ENCODE data around the gene NAV2. TPM values are rescaled to one million over a fixed set of nuclear protein-coding genes. Genes with fewer than 3 reads are reported as not detected.

NAV2 gene
- total RNA-seq, 1 donor from 2014 or later: 44.8 TPM

DNA sequence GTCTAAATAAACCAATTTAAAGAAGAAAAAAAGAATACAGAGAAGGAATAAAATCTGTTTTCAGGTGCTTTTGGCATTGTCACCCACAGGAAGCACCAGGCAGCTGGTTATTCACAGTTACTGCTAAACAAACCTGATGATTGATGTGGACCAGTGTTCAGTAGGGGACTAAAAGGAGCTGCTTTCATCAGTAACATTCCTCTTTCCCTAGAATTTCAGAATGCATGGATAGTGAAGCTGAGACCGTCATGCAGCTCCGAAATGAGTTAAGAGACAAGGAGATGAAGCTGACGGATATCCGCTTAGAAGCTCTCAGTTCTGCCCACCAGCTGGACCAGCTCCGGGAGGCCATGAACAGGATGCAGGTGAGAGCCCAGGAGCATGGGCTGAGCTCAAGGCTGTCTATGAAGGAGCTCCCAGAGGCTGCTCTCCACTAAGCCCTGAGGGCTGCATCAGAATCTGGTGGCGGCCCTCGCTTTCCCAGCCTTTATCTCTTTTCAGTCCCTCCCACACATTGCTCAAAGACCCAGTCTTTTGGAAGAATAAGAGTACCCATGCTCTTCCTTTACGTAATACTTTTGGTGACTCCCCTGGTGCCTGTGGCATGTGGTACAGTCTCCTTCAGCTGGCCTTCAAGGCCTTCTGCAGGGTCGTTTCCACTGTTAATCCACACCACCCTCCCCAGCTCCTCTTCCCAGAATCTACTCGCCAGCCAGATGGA lies 378.2 kb downstream of the NAV2 start:
- Histone ChIP-seq H3K4me3 (no peak overlapping the region), H3K27me3 (no peaks in the 10 kb centered on the region), H3K9me3 (no peaks in the 10 kb centered on the region), H3K27ac (no peak overlapping the region), H3K4me1 (peaks cover 6% of the 10 kb centered on the region), H3K36me3 (peaks cover 32% of the 10 kb centered on the region)
- DNase-seq: no peak
- TF ChIP-seq, protein P1, sequence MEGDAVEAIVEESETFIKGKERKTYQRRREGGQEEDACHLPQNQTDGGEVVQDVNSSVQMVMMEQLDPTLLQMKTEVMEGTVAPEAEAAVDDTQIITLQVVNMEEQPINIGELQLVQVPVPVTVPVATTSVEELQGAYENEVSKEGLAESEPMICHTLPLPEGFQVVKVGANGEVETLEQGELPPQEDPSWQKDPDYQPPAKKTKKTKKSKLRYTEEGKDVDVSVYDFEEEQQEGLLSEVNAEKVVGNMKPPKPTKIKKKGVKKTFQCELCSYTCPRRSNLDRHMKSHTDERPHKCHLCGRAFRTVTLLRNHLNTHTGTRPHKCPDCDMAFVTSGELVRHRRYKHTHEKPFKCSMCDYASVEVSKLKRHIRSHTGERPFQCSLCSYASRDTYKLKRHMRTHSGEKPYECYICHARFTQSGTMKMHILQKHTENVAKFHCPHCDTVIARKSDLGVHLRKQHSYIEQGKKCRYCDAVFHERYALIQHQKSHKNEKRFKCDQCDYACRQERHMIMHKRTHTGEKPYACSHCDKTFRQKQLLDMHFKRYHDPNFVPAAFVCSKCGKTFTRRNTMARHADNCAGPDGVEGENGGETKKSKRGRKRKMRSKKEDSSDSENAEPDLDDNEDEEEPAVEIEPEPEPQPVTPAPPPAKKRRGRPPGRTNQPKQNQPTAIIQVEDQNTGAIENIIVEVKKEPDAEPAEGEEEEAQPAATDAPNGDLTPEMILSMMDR (IDR thresholded peaks at IDR 0.05): no peak
- ATAC-seq: no peak
- intact Hi-C loops (cut with DNase I): no loop called here

DNA sequence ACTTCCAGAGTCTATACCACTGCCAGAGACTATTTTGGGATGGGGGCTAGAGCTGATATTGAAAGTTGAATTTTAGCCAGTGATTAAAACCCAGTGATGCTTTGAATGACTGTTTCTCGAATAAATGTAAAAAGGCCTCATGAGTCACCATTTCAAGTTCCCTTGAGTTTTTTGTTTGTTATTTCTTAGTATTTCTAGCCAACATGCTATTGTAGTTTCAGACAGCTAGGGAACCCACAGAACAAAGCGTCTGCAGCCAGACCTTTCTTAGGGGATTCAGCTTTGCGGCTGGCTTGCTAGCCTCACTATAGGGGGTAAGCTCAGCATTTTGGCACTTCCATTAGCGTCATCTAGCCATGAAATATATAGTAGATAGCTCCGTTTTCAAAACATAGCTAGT lies 381.1 kb downstream of the NAV2 start:
- Histone ChIP-seq H3K4me3 (no peak overlapping the region), H3K9me3 (no peaks in the 10 kb centered on the region), H3K4me1 (peaks cover 6% of the 10 kb centered on the region), H3K27me3 (no peaks in the 10 kb centered on the region), H3K27ac (no peak overlapping the region), H3K36me3 (peaks cover 40% of the 10 kb centered on the region)
- TF ChIP-seq, protein P1 (IDR thresholded peaks at IDR 0.05): no peak
- intact Hi-C loops (cut with DNase I): no loop called here
- DNase-seq (no peak), ATAC-seq (no peak)

DNA sequence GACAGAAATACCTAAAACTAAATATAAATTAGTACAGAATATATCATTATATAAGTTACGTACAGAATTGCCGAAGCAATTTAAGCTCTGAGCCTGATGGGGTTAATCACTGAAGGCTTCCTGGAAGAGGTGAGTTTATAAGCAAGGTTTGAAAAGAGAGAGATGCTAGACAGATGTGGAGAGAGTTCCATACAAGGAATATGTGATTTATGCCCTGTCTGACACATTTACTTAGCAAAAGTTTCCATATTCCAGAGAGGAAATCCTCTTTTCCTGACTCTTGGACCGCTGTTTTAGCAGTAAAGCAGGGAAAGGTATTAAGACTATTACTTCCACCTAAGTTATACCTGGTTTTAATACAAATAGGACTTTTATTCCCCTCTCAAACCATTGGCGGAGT lies 382.6 kb downstream of the NAV2 start:
- Histone ChIP-seq H3K9me3 (no peaks in the 10 kb centered on the region), H3K27me3 (no peaks in the 10 kb centered on the region), H3K27ac (no peak overlapping the region), H3K4me3 (no peak overlapping the region), H3K4me1 (no peaks in the 10 kb centered on the region), H3K36me3 (peaks cover 53% of the 10 kb centered on the region)
- TF ChIP-seq, protein P1 (IDR thresholded peaks at IDR 0.05): no peak
- DNase-seq (no peak), ATAC-seq (no peak)
- intact Hi-C loops (cut with DNase I): no loop called here

DNA sequence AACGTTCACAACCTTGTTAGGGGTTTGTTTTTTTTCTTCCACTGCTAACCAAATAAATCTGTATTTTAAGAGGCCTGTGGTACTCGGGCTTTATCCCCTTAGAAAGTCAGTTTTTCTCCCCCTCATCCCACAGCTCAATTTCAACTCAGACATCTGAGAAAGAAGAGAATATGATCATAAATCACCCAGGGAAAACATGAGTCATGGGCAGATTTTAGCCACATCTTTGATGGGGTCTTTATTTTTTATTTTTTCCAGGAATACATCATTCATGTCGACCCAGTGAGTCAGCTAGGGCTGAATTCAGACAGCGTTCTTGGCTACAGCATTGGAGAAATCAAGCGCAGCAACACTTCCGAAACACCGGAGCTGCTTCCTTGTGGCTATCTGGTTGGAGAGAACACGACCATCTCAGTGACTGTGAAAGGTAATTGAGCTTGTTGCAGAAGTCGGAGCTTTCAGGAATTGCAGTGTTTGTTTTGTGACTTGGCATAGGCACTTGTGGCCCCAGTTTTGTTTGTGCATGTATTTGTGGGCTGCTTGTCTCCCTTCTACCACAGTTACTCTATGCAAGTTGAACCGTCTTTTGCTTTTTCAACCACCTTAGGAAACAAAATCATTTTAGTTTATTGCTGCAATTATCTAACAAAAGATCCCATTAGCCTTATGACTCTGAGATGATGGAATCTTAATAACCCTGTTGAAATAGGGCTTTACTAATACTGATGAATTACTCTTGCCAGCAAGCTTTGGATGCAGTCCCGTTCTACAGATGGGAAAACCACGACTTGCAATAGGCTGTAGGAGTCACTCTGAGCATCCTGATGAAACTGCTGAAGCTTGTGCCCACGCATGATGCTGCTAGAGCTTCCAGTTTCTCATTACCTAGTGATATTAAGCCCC lies 384.9 kb downstream of the NAV2 start:
- TF ChIP-seq, protein P1 (IDR thresholded peaks at IDR 0.05): no peak
- peak; percentile 67 for ATAC-seq
- DNase-seq: no peak
- Histone ChIP-seq H3K4me1 (no peaks in the 10 kb centered on the region), H3K27ac (no peak overlapping the region), H3K9me3 (no peaks in the 10 kb centered on the region), H3K36me3 (peaks cover 44% of the 10 kb centered on the region), H3K27me3 (no peaks in the 10 kb centered on the region), H3K4me3 (no peak overlapping the region)
- intact Hi-C loops (cut with DNase I): no loop called here

DNA sequence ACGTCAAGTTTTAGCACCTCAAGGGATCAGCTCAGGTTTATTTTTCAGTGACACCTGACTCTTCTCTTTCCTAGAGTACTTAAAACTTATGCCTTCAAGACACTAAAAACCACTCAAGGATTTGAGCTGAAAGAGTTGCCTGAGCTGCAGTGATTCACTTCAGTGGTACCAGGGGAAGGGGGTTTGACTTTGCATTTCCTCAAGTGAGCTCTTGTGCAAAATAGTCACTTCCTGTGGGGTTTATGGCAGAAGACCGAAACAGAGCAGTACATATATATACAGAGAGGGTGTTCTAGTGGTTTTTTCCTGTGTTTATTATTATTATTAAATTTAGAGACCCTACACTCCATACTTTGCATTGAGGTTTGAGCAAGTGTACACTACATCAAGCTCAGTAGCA lies 386.9 kb downstream of the NAV2 start:
- intact Hi-C loops (cut with DNase I): no loop called here
- no peak overlapping the region for H3K4me3 ChIP-seq
- no peaks in the 10 kb centered on the region for H3K9me3 ChIP-seq
- H3K36me3 ChIP-seq: peaks cover 49% of the 10 kb centered on the region
- TF ChIP-seq, protein P1 (IDR thresholded peaks at IDR 0.05): no peak
- H3K4me1 ChIP-seq: no peaks in the 10 kb centered on the region
- ATAC-seq (no peak), DNase-seq (no peak)
- H3K27me3 ChIP-seq: no peaks in the 10 kb centered on the region
- no peak overlapping the region for H3K27ac ChIP-seq

Data from upper lobe of right lung (tissue), 1 donor.